Activated CD4-positive, alpha-beta T cell treated with anti-CD3 and anti-CD28 coated beads, Interleukin-2, amount 50 U/mL, for 16 hours (primary cell): Measurements from ENCODE around the gene RAB22A.

ENCODE experiments used
- DNase-seq: peaks from one replicate; pipeline ENCODE4 v3.0.0-alpha.2; 2020

The RAB22A gene, protein sequence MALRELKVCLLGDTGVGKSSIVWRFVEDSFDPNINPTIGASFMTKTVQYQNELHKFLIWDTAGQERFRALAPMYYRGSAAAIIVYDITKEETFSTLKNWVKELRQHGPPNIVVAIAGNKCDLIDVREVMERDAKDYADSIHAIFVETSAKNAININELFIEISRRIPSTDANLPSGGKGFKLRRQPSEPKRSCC

DNA sequence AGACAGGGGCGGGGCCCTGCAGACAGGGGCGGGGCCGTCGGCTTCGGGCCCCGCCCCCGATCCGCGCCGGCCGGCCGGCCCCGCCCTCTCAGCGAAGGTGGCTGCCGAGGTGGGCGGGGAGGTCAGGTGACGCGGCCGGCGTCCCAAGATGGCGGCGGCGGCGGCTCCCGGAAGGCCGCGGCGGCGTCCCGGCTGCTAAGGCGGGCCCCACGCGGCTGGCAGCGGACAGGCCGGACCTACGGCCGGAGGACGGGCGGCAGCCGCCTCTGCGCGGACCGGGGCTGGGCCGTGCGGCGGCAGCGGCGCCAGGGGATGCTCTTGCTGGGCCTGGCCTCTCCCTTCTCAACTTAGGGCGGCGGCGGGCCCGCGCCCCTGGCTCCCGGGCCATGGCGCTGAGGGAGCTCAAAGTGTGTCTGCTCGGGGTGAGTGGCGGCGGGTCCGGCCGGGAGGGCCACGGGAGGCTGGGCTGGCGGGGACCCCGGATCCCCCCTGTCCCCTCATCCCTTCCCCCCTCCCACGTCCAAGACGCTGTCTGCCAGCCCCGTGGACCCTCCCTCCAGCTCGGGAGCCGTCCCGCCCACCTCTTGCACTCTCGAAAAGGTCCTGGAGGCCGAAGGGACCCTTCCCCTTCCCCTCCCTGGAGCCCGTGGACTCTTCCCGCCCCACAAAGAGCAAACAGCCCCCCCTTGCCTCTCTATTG is at the start of gene RAB22A:
Gene RAB22A (plus strand): TSS at position 125 of the 700 bp plus-strand sequence. CDS start 262 bp downstream, at position 387.
- DNase-seq = peak; percentile 83

DNA sequence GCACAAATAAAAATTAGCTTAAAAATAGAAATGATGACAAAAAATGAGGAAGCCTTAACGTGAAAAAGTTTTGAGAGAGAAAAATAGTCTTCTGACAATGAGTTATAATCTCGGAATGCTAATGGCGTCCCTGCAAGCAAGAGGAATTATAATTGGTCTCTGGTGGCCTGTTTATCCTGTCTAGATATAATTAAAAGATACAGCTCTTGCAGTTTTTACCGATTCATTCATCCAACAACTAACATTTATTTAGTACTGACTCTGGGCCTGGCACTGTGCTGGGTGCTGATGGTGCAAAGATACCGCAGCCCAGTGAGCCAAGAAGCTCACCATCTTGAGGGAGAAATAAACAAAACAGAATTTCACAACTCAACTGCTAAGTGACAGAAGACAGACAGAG is 49.5 kb upstream of the RAB22A start:
- DNase-seq = no peak

DNA sequence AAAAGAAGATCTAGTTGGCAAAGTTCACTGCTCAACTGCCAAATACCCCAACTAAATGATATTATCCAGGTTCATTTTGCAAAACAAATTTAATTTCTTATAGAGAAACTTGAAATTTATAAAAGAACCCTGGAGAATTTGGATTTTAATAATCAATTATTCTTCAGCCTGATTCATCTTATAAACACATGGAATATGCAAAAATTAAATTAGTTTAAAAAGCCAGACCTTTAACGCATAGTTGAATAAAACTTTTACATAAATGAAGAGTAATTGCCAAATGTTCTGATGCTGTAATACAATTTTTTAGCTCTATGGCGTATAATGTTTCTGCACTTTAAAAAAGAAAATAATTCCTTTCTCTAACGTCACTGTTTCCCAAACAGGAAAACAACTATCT is 47.9 kb upstream of the RAB22A start:
- DNase-seq = no peak

DNA sequence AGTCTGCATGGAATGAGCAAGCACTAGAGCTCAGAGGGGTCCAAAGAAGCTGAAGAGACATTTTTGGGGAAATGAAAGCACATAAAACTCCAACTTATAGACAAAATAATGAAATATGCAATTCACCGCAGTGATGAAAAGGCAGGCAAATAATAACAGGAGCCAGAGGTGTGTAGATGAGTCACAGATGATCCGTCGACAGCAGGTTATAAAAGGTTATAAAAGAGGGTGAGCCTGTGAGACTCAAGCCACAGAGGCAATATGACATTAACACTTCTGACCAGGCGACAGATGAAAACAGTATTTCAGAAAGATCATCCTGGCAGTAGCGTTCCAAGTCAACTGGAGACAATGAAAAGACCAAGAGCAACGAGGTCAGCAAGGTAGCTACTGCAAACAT is 45.2 kb upstream of the RAB22A start:
- DNase-seq = no peak

DNA sequence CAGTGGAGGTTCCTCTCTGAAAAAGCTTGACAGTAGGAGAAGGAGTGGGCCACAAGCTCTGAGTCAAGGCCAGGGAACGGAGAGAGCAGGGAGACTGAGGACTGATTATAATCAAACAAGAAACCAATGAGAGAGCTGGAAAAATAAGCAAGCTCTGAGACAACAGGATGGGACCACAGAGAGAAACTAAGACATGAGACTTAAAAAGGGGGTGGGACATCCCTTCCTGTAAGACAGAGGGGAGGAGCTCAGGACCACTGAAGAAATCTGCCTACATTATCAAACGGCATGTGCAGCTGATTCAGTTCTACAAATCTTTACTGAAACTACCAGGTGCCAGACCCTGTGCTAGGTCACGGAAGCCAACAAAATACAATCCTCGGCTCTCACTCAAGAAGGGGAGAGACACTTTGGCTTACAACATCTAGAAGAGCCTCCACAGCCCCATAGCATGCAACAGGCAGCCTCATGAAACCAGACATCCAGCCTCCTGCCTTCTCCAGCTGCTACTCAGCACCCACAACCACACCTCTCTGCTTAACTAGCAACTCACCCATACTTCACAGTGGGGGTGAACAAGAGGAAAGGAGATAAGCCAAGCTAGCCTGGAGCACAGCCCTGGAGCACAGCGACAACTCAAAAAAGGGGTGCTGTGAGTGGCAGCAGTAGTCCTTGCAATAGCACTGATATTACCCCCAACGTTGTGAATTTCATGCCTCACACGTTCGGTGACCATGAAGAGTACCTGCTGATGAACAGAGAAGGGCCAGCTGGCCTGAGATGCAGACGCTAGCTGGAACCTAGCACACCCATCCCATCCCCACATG is 41.9 kb upstream of the RAB22A start:
- no peak for DNase-seq

DNA sequence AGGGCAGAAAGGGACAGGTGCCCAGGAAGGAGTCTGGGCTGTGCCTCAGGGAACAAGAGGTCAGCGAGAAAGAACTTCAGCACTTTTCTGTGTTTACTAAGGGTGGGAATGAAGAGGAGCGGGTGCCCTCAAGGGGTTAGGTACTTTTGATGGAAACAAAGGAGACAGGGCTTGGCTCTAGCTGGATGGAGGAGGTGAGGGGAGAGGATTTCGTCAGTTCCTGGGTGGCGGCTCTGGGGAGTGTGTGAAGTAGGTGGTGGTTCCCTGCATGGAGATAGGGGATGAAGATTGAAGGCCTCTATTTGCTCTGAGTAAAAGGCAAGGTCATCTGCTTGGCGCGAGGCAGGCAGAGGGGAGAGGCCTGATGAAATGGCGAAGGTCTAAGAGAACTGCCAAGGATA is 41.1 kb upstream of the RAB22A start:
- no peak for DNase-seq

DNA sequence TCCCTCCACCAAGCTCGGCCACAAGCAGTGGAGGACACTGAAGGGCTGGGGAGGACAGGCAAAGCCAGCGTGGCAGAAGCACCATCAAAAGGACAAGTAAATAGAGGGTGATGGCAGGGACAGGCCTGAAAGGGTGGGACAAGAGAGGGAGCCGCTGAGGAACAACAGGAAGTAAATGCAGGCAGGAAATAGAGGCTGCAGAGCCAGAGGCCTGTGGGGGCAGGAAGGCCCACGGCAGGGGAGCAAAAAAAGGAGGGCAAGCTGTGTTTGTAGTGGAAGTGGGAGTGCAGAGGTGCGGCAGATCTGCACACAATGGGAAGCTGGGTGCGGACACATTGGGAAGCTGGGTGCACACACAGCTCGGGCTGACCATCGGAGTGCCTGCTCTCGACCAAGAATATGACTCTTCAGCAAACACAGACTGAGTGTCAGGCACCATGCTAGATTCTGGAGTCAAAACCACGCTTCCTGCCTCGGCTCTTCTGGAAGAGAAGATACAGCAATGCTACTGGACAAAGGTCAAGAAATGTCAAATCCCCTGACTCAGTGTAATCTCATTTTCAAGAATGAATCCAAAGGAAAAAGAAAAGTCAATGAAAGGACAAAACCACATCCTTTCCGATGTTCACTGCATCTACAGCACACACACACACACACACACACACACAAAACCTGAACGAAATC is 40.4 kb upstream of the RAB22A start:
- no peak for DNase-seq

DNA sequence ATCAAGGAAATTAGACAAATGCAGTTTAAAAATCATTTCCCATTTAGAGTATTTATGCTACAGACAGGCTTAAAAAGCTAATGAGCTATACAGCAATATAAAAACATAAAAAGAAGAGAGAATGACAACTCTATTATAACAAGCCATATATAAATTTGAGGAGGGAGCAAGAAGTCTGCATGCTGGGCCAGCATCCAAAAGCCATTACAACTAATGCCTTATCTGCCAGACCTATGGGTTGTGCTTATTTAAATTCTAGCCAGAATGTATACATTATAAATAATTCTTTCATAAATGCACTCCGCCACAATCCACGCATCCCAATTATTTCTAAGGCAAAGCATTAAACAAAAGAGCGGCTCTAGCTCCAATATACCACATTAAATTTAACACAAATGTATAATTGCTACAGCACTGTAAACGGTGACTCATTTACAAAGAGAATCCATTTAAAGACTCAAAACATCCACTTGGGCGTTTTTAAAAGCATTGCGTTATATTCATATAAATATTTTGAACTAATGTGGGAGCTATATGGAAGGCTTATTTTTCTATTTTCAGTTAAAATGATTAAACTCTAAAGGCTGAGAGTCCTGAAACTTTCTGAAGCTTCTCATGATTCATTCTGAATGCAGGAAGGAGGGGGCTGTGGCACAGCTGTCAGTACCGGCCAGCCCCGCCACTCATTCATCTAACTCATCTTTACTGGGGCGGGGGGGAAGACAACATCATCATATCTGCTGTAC is 37.7 kb upstream of the RAB22A start:
- peak; percentile 54 for DNase-seq

DNA sequence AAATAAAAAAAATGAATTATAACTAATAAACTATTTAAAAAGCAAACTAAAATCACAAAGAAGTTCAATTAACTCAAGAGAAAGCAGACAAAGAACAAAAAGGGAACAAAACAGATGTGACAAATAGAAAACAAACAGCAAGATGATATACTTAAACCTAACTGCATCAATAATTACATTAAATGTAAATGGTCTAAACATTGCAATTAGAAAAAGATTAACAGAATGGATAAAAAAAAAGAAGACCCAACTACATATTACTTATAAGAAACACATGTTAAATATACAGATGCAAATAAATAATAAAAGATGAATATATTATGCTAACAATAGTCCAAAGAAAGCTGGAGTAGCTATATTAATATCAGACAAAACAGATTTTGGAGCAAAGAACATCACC is 35.1 kb upstream of the RAB22A start:
- DNase-seq = no peak

DNA sequence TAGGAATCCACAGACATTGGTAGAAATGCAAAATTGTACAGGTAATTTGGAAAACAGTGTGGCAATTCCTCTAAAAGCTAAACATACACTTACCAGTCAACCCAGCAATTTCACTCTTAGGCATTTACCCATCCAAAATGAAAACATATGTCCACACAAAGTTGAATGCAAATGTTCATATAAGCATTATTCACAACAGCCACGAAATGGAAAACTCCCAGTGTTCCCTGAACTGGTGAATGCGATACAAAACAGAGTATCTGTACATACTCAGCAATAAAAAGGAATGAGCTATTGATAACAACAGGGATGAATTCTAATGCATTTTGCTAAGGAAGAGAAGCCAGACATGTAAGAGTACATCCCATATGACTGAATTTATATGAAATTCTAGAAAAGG is 32.4 kb upstream of the RAB22A start:
- no peak for DNase-seq

DNA sequence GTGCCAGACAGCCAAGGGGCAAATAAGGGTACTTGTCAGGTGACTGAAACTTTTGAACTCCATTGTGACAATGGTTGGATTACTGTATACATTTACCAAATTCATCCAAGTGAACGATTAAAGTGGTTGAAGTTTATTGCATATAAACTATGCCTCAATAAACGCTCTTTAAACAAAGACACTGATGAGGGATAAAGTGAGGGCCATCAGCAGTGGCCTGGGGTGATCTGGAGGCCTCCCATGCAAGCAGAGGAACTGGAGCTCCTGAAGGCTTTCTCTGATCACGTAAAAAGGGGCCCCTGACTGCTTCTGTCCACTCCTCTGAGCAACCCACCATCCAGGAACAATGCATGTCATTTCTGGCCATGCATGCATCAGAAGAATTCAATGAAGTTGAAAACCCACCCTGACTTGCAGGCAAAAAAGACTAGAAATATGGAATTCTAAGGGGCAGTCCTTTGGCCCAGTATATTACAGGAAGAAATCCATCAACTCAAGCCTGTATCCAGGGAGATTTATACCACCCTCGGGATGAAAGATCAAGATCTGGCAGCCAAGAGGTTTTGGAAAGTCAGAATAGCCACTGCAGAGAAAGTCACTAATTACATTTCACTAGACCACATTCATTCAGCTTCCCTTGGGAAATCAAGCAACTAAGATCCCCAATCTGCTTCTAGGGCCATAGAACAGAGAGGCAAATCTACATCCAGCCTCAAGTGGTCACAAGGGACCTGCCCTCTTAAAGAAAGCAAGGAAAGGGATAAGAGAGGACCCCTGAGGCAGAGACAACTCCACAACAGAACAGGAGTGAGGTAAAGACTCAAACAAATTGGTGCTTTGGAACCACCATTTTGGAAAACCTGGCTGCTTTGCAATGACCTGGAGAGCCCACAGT is 31.7 kb upstream of the RAB22A start:
- no peak for DNase-seq

DNA sequence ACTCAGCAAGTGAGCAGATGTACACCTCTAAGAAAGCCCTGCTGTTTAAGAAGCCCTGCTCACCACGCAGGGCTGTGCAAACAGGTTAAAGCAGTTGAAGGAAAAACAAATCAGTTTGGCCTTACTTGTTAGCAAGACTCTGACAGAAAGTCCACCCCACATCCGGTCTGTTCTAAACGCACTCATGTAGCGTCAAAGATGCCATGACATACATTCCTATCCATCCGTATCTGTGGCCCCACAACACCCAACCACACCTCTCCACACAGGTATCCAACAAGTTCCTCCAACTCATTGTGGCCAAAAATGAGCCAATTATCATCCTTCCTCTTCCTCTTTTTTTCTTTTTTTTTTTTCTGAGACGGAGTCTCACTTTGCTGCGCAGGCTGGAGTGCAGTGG is 22.8 kb upstream of the RAB22A start:
- no peak for DNase-seq

DNA sequence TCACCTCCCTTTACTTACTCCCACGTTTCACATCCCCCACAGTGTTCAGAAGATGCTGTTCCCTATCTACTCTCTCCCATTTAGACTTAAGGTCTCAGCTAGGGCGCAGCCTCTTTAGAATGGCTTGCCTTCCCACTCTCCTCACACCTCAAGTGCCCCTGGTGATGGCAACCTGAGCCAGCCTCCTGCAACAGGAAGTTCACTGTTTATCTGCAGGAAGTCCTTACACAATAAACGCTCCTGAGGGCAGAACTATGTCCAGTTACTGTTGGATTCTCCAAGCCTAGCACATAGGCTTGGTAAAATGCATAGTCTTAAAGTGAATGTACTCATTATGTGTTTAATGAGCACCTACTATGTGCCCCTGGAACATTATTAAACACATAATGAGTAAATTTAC is 21.9 kb upstream of the RAB22A start:
- DNase-seq = no peak

DNA sequence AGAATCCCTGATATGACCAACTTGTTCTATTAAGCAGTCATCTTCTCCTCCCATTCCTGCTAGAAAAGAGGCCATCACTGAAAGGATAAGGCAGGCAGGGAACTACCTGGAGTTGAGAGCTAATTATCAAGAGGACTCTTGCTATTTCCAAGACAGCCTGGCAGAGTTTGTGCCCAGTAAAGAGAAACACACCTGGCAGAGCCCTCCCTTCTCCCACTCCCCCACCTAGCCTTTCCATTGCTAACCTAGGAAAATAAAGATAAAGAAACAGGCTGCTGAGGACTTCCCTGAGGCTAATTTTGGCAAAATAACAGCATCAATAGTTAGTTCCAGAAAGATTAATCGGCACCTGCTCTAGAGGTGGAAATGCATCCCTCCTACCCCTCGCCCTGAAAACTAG is 20.4 kb upstream of the RAB22A start:
- no peak for DNase-seq

DNA sequence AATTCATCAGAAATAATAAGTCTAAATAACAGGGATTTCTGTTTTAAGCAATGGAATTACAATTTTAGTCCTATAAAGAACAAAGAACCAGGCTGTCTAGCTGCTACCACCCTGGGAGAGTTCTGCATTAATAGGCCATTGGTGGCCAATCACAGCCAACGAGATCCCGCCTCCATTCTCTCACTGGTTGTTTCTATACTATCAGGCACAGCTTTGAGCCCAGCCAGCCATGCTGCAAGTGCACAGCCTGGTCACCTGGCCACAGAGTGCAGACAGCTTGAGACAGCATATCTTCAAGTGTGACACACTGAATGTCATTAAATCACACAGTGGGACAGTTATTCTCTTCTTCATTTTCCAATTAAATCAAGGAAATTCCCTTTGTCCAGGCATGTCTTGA is 16.1 kb upstream of the RAB22A start:
- no peak for DNase-seq

DNA sequence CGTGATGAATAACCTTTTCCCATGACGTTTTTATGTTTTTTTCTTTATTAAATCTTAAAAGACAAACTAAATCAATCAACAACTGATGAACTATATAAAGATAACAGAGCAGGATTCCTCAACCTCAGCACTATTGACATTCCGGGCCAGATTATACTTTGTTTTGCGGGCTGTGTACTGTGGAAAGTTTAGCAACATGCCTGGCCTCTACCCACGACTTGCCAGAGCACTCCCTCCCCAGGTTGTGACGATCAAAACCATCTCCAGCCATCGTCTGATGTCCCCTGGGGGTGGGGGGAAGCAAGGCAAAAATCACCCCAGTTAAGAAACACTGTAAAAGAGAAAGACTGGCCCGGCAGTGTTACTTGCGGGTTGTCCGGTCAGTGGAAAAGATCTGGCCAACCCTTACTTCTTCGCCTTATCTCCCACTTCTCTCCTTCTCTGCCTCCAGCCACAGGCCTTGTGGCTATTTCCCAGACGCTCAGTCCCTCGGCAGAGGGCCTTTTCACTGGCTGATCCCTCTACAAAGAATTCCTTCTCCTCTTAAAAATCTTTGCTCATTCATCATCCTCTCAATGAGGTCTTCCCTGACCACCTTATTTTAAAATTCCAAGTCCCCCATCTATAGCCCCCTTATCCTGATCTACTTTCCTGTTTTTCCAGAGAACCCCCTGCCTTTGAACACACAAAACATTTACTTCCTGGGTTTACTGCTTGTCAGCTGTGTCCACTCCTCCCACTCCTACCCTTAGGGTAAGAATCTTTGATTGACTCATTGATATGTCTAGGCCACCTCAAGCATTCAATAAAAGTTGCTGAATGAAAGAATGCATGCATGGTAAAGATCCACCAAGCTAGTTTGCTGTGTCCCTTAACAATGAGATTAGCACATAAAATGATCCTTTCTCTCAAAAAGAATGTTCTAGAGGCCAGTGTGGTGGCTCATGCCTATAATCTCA is 14.7 kb upstream of the RAB22A start:
- DNase-seq = no peak

DNA sequence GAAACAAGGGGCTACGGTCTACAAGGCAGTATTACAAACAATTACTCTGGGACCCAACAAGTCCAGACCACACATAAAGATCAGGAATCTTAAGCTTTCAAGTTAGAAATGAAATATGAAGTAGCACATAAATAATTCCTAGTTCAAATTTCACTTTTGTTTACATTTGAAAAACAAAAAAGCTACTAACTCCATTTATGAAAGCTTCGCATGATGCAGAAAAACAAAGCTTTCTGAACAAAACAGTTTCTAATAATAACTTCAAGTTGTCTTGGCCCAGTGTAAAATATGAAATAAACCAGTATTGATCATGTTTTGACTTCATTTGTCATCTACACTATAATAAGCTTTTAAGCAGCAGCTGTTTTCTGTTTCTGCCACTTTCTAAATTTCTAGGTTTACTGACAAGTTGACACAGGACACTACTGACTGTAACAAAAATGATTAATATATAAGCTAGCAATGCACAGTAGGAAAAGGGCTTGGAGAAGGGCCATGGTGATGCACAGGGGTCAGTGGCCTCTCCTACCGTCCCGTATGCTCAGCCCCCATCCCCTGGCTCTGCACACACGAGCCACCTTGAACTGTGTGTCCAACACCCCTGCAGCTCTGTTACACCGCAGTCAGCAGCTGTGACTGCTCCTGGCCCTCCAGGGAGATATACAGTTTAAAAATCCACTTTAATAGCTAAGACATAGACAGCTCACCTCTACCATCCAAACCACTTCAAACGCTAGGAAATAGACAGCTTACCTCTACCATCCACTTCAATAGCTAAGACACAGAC is 13.3 kb upstream of the RAB22A start:
- DNase-seq = no peak

DNA sequence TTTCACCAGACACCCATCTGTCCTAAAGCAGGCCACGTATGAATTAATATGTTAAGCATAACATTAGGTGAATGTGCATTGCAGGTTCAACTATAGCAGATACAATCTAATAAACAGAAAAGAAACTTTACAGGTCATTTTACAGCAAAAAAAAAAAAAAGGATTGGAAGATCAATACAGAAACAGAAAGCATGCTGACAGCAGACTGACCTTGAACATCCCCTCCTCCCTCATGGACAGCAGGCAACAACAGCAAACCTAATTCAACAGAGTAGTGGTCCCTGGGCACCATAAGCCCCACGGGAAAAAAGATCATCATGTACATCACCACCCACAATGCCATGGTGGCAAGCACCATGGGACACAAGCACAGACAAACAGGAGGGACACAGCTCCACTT is 12.1 kb upstream of the RAB22A start:
- no peak for DNase-seq

DNA sequence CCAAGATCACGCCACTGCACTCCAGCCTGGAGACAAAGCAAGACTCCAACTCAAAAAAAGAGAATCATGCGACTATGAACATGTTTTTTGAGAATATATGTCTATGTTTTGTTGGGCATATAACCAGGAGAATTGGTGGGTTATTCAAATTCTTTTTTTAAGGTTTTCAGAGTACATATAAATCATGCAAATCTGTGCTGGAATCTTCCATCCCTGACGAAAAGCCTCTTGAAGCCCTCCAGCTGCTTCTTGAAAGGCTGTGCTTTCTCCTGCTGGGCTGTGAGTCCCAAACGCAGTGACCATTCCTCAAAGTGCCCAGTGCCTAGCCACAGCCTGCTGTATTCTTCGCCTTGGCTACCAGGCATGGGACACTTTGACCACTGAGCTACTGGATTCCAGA is 9.2 kb upstream of the RAB22A start:
- DNase-seq = no peak

DNA sequence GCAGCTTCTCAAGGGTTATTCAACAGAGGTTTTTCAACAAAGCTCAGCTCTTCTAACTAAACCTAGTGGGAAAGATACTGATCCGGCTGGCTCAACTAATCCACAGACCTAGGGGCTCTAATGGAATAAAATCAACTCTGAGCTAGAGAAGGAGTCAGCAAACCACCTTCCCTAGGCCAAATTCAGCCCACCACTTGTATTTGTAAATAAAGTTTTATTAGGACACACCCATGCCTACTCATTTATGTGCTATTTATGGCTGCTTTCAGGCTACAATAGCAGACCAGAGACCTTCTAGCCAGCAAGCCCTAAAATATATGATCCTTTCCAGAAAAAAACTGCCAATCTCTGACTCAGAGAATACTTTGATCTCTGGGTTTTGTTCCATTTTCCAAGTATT is 6.0 kb upstream of the RAB22A start:
- DNase-seq = no peak
